PFSK-1 (cell line): ENCODE results near the gene ZNF414.

Experiments used
- FOXP2 ChIP-seq: optimal IDR thresholded peaks from 2 replicates; pipeline ENCODE3; 2011; ENCODE audit warnings: borderline replicate concordance, control low read depth, inconsistent platforms; ENCODE audit not compliant: insufficient read depth; ENCODE audit errors: extremely low read length, extremely low read depth
- POLR2AphosphoS5 ChIP-seq: IDR thresholded peaks from 2 replicates; pipeline ENCODE4 v1.6.1; 2012; ENCODE audit warnings: low read depth, mild to moderate bottlenecking, control low read depth, low read length, moderate library complexity
- REST ChIP-seq, 2 experiments: IDR thresholded peaks; 2 replicates each; pipeline versions ENCODE4 v1.6.1 to v1.8.0; 2011 to 2012; ENCODE audit warnings: low read depth in 2 of 2, low read length in 2 of 2, control low read depth in 1 of 2, inconsistent platforms in 1 of 2, mild to moderate bottlenecking in 1 of 2, moderate library complexity in 1 of 2; ENCODE audit not compliant: insufficient read depth in 1 of 2
- SIN3A ChIP-seq: IDR thresholded peaks from 2 replicates; pipeline ENCODE4 v1.6.1; 2012; ENCODE audit warnings: mild to moderate bottlenecking, low read length, moderate library complexity, borderline replicate concordance; ENCODE audit not compliant: insufficient read depth
- TAF1 ChIP-seq: IDR thresholded peaks from 2 replicates; pipeline ENCODE4 v1.6.1; 2012; ENCODE audit warnings: low read length, control low read depth, borderline replicate concordance; ENCODE audit not compliant: insufficient read depth

Gene ZNF414

GRCh38 chr19:8468124-8468523, 45.8 kb downstream of the ZNF414 start:
- no peak for TF ChIP-seq REST (IDR thresholded peaks at IDR 0.05; ENCODE audit: insufficient read depth in 1 of 2, low read depth in 2 of 2, low read length in 2 of 2)
- no peak for TF ChIP-seq SIN3A
- no peak for TF ChIP-seq TAF1
- no peak for TF ChIP-seq FOXP2
- TF ChIP-seq POLR2AphosphoS5 = no peak

- TF ChIP-seq TAF1 (no peak), POLR2AphosphoS5 (no peak), REST (IDR thresholded peaks at IDR 0.05; ENCODE audit: insufficient read depth in 1 of 2, low read depth in 2 of 2, low read length in 2 of 2) (no peak)
These were observed 47.9 kb downstream of the ZNF414 start for GRCh38 chr19:8466018-8466417.

- TF ChIP-seq TAF1 (no peak), FOXP2 (no peak), POLR2AphosphoS5 (no peak), REST (IDR thresholded peaks at IDR 0.05; ENCODE audit: insufficient read depth in 1 of 2, low read depth in 2 of 2, low read length in 2 of 2) (no peak), SIN3A (no peak)
These were observed 50.6 kb downstream of the ZNF414 start for GRCh38 chr19:8463365-8463764.

- no peak for TF ChIP-seq REST (IDR thresholded peaks at IDR 0.05; ENCODE audit: insufficient read depth in 1 of 2, low read depth in 2 of 2, low read length in 2 of 2)
These were observed 51.4 kb downstream of the ZNF414 start for GRCh38 chr19:8462571-8462970.

GRCh38 chr19:8461891-8462290, 52.1 kb downstream of the ZNF414 start:
- TF ChIP-seq SIN3A = no peak
- no peak for TF ChIP-seq TAF1
- no peak for TF ChIP-seq FOXP2
- no peak for TF ChIP-seq REST (IDR thresholded peaks at IDR 0.05; ENCODE audit: insufficient read depth in 1 of 2, low read depth in 2 of 2, low read length in 2 of 2)
- TF ChIP-seq POLR2AphosphoS5 = no peak
